ENCODE data around the gene PYHIN1. TPM values are rescaled to one million over a fixed set of nuclear protein-coding genes. Genes with fewer than 3 reads are reported as not detected.

Gene PYHIN1
- 1 to 10 TPM in 2 of 9 donors, under 1 TPM in 6, not detected in 1; 0.11 to 2.8 (median 0.40) TPM for total RNA-seq
- polyA plus RNA-seq: under 1 TPM; 0.24 to 0.48 (median 0.32) TPM
- long read RNA-seq, donor 1: 0 reads
- long read RNA-seq, donor 2: 0 reads
- long read RNA-seq, donor 3: 0 reads
- long read RNA-seq, donor 4: 0 reads
- long read RNA-seq, donor 5: 0 reads
- long read RNA-seq, donor 6: 0 reads
- long read RNA-seq, donor 7: 0 reads
- long read RNA-seq, donor 8: 0 reads
- long read RNA-seq, donor 9: 0 reads
- long read RNA-seq, donor 10: 0 reads

GRCh38 chr1:158931055-158931737, at the start of gene PYHIN1:
Gene PYHIN1 (plus strand): TSS chr1:158931552. CDS start chr1:158936911, 5,359 bp downstream.
- Histone ChIP-seq H3K4me1 (replicated peaks in 1 of 2) (no peaks in the 10 kb centered on the region), H3K9me3 (replicated peaks in 1 of 3) (no peaks in the 10 kb centered on the region), H3K36me3 (replicated peaks in 1 of 2) (no peaks in the 10 kb centered on the region), H3K4me3 (no peak within 1 kb of the TSS), H3K27ac (no peak within 1 kb of the TSS), H3K27me3 (no peaks in the 10 kb centered on the region)
- TF ChIP-seq, protein P1, sequence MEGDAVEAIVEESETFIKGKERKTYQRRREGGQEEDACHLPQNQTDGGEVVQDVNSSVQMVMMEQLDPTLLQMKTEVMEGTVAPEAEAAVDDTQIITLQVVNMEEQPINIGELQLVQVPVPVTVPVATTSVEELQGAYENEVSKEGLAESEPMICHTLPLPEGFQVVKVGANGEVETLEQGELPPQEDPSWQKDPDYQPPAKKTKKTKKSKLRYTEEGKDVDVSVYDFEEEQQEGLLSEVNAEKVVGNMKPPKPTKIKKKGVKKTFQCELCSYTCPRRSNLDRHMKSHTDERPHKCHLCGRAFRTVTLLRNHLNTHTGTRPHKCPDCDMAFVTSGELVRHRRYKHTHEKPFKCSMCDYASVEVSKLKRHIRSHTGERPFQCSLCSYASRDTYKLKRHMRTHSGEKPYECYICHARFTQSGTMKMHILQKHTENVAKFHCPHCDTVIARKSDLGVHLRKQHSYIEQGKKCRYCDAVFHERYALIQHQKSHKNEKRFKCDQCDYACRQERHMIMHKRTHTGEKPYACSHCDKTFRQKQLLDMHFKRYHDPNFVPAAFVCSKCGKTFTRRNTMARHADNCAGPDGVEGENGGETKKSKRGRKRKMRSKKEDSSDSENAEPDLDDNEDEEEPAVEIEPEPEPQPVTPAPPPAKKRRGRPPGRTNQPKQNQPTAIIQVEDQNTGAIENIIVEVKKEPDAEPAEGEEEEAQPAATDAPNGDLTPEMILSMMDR (IDR thresholded peaks at IDR 0.05): no peak
- TF ChIP-seq POLR2A (IDR thresholded peaks at IDR 0.05): no peak
- intact Hi-C loops (cut with DNase I): no loop called here
- no peak for DNase-seq
- WGBS, 4 donors: 53 to 74% (median 59%) methylated on average over 3 of the region's 3 CpGs

DNA sequence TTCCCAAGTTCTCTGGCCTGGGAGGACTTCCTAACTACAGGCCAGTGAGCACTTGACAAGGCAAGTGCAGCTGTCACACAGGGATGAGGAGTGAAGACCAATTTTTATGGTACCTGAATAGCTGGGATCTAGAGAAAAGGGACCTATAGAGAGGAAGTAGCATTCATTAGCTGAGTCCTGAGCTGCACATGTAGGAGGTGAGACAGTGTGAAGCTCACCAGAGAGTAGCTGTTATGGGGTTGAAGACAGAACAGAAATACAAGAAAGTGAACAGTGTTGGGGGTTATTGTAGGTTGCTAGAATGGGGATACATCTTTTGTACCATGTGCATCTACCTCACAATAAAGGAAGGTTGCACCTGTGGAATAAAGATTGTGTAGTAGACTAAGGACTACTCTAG, 37.7 kb upstream of the PYHIN1 start:
- intact Hi-C loops (cut with DNase I): no loop called here
- Histone ChIP-seq H3K9me3 (replicated peaks in 1 of 3) (no peaks in the 10 kb centered on the region), H3K4me3 (no peak overlapping the region), H3K36me3 (replicated peaks in 1 of 2) (no peaks in the 10 kb centered on the region), H3K4me1 (replicated peaks in 1 of 2) (no peaks in the 10 kb centered on the region), H3K27ac (no peak overlapping the region), H3K27me3 (no peaks in the 10 kb centered on the region)
- DNase-seq: no peak
- TF ChIP-seq POLR2A (IDR thresholded peaks at IDR 0.05): no peak
- TF ChIP-seq, protein P1 (IDR thresholded peaks at IDR 0.05): no peak

- Histone ChIP-seq H3K27me3 (no peaks in the 10 kb centered on the region), H3K36me3 (replicated peaks in 1 of 2) (no peaks in the 10 kb centered on the region), H3K4me3 (no peak overlapping the region), H3K4me1 (replicated peaks in 1 of 2) (no peaks in the 10 kb centered on the region), H3K9me3 (replicated peaks in 1 of 3) (no peaks in the 10 kb centered on the region), H3K27ac (no peak overlapping the region)
- TF ChIP-seq POLR2A (IDR thresholded peaks at IDR 0.05): no peak
- TF ChIP-seq, protein P1 (IDR thresholded peaks at IDR 0.05): no peak
- WGBS, 4 donors: 80 to 100% methylated on average over 2 of the region's 2 CpGs; no CpG with 5 or more reads in 2 of the 4 donors
- no peak for DNase-seq
- intact Hi-C loops (cut with DNase I): no loop called here
Measured at GRCh38 chr1:158898722-158899121, 32.6 kb upstream of the PYHIN1 start.

GRCh38 chr1:158901623-158902022, 29.7 kb upstream of the PYHIN1 start:
- Histone ChIP-seq H3K27me3 (no peaks in the 10 kb centered on the region), H3K36me3 (replicated peaks in 1 of 2) (no peaks in the 10 kb centered on the region), H3K27ac (no peak overlapping the region), H3K9me3 (replicated peaks in 1 of 3) (no peaks in the 10 kb centered on the region), H3K4me3 (no peak overlapping the region), H3K4me1 (replicated peaks in 1 of 2) (no peaks in the 10 kb centered on the region)
- TF ChIP-seq, protein P1 (IDR thresholded peaks at IDR 0.05): no peak
- no peak for TF ChIP-seq POLR2A (IDR thresholded peaks at IDR 0.05)
- 71 to 88% (median 72%) methylated on average over 3 of the region's 3 CpGs for WGBS, 4 donors
- intact Hi-C loops (cut with DNase I): no loop called here
- DNase-seq: no peak
